Skeletal muscle satellite cell (primary cell): Measurements from ENCODE around the gene CD68.
A peak's percentile ranks its signal among the peaks of the same experiment; 100 is the strongest.
"Not testable (repeated sequence)": the region's sequence is repeated elsewhere in the genome, so short reads cannot be mapped to it uniquely, and the experiment has no call there.

ENCODE experiments used
- H3K27me3 ChIP-seq: 2 replicates; pipeline ENCODE4 v1.7.0; 2013; ENCODE audit warnings: low read length; ENCODE audit not compliant: control insufficient read depth, insufficient read depth
- H3K36me3 ChIP-seq: 2 replicates; pipeline ENCODE4 v1.7.0; 2013; ENCODE audit warnings: mild to moderate bottlenecking, control low read depth, low read length; ENCODE audit not compliant: insufficient read depth
- H3K4me1 ChIP-seq: 2 replicates; pipeline ENCODE4 v1.7.0; 2013; ENCODE audit warnings: low read length; ENCODE audit not compliant: control insufficient read depth, insufficient read depth
- H3K4me2 ChIP-seq: 2 replicates; pipeline ENCODE4 v1.7.0; 2013; ENCODE audit warnings: mild to moderate bottlenecking, low read length
- H3K4me3 ChIP-seq: 2 replicates; pipeline ENCODE4 v1.7.0; 2013; ENCODE audit warnings: low read length
- H3K9ac ChIP-seq: 2 replicates; pipeline ENCODE4 v1.7.0; 2013; ENCODE audit warnings: mild to moderate bottlenecking, low read depth, low read length, moderate library complexity
- H3K9me3 ChIP-seq: replicated peaks from 2 replicates; pipeline ENCODE4 v1.7.0; 2013; ENCODE audit warnings: mild to moderate bottlenecking, control low read depth, low read length

Gene CD68

DNA sequence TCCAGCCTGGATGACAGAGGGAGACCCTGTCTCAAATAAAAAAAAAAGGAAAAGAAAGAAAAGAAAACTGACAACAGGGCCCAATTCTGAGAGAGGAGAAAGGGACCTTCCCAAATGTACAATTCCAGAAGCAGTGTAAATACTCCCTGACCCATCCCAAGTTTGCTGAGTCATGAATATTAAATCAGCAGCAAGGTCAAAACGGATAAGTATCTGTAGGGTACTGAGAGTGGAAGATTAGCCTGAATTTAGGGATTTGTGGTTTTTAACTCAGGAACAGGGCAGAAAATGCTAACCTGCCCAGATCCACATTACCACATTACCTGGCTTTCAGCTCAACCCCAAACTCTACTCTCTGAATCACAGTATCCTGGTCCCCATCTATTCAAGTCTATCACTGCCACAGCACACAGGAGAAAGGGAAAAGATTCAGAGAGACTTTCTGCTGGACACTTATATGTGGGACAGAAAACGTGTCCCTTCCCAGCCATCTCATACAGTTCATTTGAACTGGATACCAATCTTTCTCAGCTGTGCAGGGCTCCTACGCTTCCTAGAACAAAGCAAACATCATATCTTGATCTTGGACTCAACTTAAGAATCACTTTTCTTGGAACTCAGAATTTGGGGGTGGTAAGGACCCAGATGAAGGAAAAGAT, 32.3 kb downstream of the CD68 start:
- peak overlapping the region; percentile 45 for H3K4me3 ChIP-seq
- no peaks in the 10 kb centered on the region for H3K9me3 ChIP-seq
- H3K27me3 ChIP-seq: no peaks in the 10 kb centered on the region
- peaks cover 8% of the 10 kb centered on the region for H3K36me3 ChIP-seq
- peak overlapping the region; percentile 69 for H3K4me2 ChIP-seq
- peak overlapping the region; percentile 14 for H3K9ac ChIP-seq
- H3K4me1 ChIP-seq: peaks cover 24% of the 10 kb centered on the region

GRCh38 chr17:7612294-7612640, 32.8 kb downstream of the CD68 start:
- Histone ChIP-seq H3K4me1 (peaks cover 24% of the 10 kb centered on the region), H3K27me3 (no peaks in the 10 kb centered on the region), H3K4me2 (peak overlapping the region; percentile 69), H3K9me3 (no peaks in the 10 kb centered on the region), H3K9ac (peak overlapping the region; percentile 14), H3K36me3 (peaks cover 8% of the 10 kb centered on the region), H3K4me3 (peak overlapping the region; percentile 45)

- Histone ChIP-seq H3K4me3 (peak overlapping the region; percentile 87), H3K27me3 (no peaks in the 10 kb centered on the region), H3K9me3 (no peaks in the 10 kb centered on the region), H3K4me1 (peaks cover 24% of the 10 kb centered on the region), H3K36me3 (peaks cover 8% of the 10 kb centered on the region), H3K9ac (peak overlapping the region; percentile 94), H3K4me2 (peak overlapping the region; percentile 86)
Observed at GRCh38 chr17:7613769-7614424, 34.5 kb downstream of the CD68 start.

GRCh38 chr17:7614425-7615264, 35.2 kb downstream of the CD68 start, which contains the start of gene FXR2:
FXR2 (minus strand) TSS chr17:7614897; CDS start chr17:7614532, 365 bp downstream.
- Histone ChIP-seq H3K4me1 (peaks cover 24% of the 10 kb centered on the region), H3K36me3 (peaks cover 8% of the 10 kb centered on the region), H3K9ac (peak within 1 kb of the TSS; percentile 94), H3K4me3 (peak within 1 kb of the TSS; percentile 87), H3K27me3 (no peaks in the 10 kb centered on the region), H3K9me3 (no peaks in the 10 kb centered on the region), H3K4me2 (peak within 1 kb of the TSS; percentile 86)

GRCh38 chr17:7615265-7615747, 35.9 kb downstream of the CD68 start:
- Histone ChIP-seq H3K36me3 (peaks cover 8% of the 10 kb centered on the region), H3K9me3 (no peaks in the 10 kb centered on the region), H3K4me3 (peak overlapping the region; percentile 71), H3K4me1 (peaks cover 24% of the 10 kb centered on the region), H3K4me2 (peak overlapping the region; percentile 84), H3K27me3 (no peaks in the 10 kb centered on the region), H3K9ac (peak overlapping the region; percentile 66)

DNA sequence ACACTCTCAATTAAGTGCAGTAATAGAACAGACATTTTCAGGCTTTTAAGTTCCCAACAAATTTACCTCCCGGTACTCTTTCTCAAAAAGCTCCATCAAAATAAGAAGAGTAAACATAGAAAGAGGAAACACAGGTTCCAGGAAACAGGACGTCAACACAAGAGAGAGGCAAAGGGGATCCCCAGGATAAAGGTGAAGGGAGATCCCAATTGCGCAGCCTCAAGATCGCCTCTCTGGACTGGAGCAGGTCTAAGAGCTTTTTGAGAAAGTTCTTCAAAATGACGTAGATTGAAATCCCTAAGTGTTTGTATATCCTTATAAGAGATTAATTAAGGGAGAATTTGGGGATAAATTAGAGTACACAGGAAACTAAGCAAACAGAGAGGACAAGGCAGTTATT, 39.2 kb downstream of the CD68 start:
- Histone ChIP-seq H3K9me3 (no peaks in the 10 kb centered on the region), H3K4me2 (no peak overlapping the region), H3K4me1 (peaks cover 2% of the 10 kb centered on the region), H3K9ac (no peak overlapping the region), H3K4me3 (no peak overlapping the region), H3K27me3 (no peaks in the 10 kb centered on the region), H3K36me3 (no peaks in the 10 kb centered on the region)

GRCh38 chr17:7620835-7621234, 41.4 kb downstream of the CD68 start:
- Histone ChIP-seq H3K4me2 (no peak overlapping the region), H3K27me3 (no peaks in the 10 kb centered on the region), H3K9me3 (no peaks in the 10 kb centered on the region), H3K9ac (no peak overlapping the region), H3K36me3 (no peaks in the 10 kb centered on the region), H3K4me3 (no peak overlapping the region), H3K4me1 (no peaks in the 10 kb centered on the region)

DNA sequence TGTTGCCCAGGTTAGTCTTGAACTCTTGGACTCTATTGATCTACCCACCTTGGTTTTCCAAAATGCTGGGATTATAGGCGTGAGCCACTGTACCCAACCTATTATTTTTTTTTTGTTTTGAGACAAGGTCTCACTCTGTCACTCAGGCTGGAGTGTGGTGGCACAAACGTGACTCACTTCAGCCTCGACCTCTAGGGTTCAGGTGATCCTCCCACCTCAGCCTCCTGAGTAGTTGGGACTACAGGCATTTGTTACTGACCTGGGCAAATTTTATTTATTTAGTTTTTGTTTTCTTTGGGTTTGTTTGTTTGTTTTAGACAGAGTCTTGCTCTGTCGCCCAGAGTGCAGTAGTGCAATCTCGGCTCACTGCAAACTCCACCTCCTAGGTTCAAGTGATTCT, 44.2 kb downstream of the CD68 start:
- no peaks in the 10 kb centered on the region for H3K9me3 ChIP-seq
- peaks cover 7% of the 10 kb centered on the region for H3K4me1 ChIP-seq
- H3K27me3 ChIP-seq: no peaks in the 10 kb centered on the region
- H3K36me3 ChIP-seq: no peaks in the 10 kb centered on the region
- H3K4me3 ChIP-seq: no peak overlapping the region
- H3K4me2 ChIP-seq: no peak overlapping the region
- H3K9ac ChIP-seq: no peak overlapping the region

GRCh38 chr17:7625749-7626148, 46.3 kb downstream of the CD68 start:
- H3K27me3 ChIP-seq, H3K4me2 ChIP-seq, H3K36me3 ChIP-seq, H3K9ac ChIP-seq, H3K9me3 ChIP-seq, H3K4me3 ChIP-seq, H3K4me1 ChIP-seq: not testable (repeated sequence)

GRCh38 chr17:7626307-7626706, 46.9 kb downstream of the CD68 start:
- Histone ChIP-seq H3K4me3 (peak overlapping the region; percentile 85), H3K9ac (peak overlapping the region; percentile 93)

DNA sequence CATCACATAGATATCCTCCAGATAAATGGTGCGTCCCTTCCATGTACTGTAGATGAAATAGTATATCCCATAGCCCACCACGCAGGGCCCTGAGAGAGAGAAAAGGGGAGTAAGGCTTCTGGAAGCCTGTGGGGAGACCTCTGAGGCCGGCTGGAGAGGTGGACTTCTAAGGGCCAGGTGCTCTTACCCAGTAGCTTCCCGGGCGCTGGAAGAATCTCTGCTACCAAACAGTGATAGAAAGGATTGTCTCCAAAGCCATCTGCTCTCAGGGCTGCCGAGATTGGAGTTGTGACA, 47.5 kb downstream of the CD68 start:
- Histone ChIP-seq H3K4me2 (peak overlapping the region; percentile 93), H3K4me1 (peaks cover 7% of the 10 kb centered on the region), H3K36me3 (no peaks in the 10 kb centered on the region), H3K9ac (peak overlapping the region; percentile 93), H3K4me3 (peak overlapping the region; percentile 85), H3K9me3 (no peaks in the 10 kb centered on the region), H3K27me3 (no peaks in the 10 kb centered on the region)

More at GRCh38 chr17:7626307-7626706, 46.9 kb downstream of the CD68 start:
- Histone ChIP-seq H3K4me2 (peak overlapping the region; percentile 93), H3K4me1 (peaks cover 7% of the 10 kb centered on the region), H3K36me3 (no peaks in the 10 kb centered on the region), H3K27me3 (no peaks in the 10 kb centered on the region), H3K9me3 (no peaks in the 10 kb centered on the region)
